Measurements from ENCODE around the gene SWSAP1. TPM values are rescaled to one million over a fixed set of nuclear protein-coding genes. Genes with fewer than 3 reads are reported as not detected.

SWSAP1 gene
- total and polyA plus RNA-seq, 5 donors from 2014 or later: 3.0 to 8.4 (median 6.5) TPM

DNA sequence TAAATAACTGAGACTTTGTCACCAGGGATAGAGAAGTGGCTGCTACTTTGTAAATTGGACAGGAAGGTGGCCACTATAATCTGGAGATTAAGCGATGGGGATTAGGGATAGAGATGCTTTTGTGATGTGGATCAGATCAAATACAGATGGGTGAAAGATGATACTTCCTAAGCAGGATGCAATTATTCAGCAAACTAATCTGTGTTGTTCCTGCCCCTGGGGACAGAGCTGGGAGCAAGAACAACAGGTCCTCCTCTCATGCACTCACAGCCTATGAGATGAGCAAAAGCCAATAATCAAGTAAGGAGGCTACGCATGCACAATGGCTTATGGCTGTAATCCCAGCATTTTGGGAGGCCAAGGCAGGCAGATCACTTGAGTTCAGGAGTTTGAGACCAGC lies 40.1 kb downstream of the SWSAP1 start:
- Histone ChIP-seq H3K9me3 (ENCODE audit: control insufficient read depth in 2 of 2, low read length in 2 of 2) (no peaks in the 10 kb centered on the region), H3K36me3 (ENCODE audit: control insufficient read depth, insufficient read depth, low read length) (no peaks in the 10 kb centered on the region), H3K4me1 (ENCODE audit: control insufficient read depth, insufficient read depth, low read length, poor library complexity, severe bottlenecking) (peaks cover 13% of the 10 kb centered on the region), H3K27ac (ENCODE audit: insufficient read depth, low read length, poor library complexity, severe bottlenecking) (no peak overlapping the region), H3K27me3 (ENCODE audit: control insufficient read depth, insufficient read depth, low read length) (peaks cover under 1% of the 10 kb centered on the region), H3K4me3 (ENCODE audit: low read depth, low read length) (no peak overlapping the region)
- no peak for DNase-seq
- Mint-ChIP-seq H3K4me1 (peaks cover 0 to 12% (median 0%) of the 10 kb centered on the region in 4 donors), H3K9me3 (no peaks in the 10 kb centered on the region), H3K4me3 (no peak overlapping the region), H3K27ac (no peak overlapping the region), H3K27me3 (peaks cover 36% of the 10 kb centered on the region), H3K36me3 (no peaks in the 10 kb centered on the region)
- no peak for ATAC-seq (ENCODE audit: low read depth in 2 of 2)

DNA sequence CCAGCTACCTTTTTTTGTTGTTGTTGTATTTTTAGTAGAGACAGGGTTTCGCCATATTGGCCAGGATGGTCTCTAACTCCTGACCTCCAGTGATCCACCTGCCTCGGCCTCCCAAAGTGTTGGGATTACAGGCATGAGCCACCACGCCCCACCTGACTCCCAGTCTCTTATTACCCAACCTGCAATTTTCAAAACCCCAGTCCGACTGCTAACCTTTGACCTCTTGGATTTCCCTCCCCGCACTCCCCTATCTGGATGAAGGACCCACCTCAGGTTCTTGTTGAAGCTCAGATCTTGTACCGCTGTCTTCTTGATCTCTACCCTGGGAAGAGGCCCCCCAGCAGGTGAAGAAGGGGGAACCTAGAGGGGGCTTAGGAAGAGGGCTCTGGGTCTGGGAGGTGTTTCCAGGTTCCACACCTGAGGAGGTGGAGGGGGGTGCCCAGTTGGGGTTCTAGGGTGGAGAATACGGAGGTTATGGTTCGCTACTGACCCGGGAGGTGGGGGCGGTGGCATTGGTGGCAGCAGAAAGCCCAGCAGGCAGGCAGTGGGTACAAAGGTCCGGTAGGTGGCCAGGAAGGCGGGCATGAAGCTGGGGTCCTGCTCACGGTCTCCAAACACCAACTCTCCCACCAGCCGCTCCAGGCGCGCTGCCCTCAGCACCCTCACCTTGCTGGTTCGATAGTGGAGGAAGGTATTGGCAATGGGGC lies 42.0 kb downstream of the SWSAP1 start:
- DNase-seq: no peak
- H3K27me3 ChIP-seq (ENCODE audit: control insufficient read depth, insufficient read depth, low read length): peaks cover 5% of the 10 kb centered on the region
- Mint-ChIP-seq H3K4me1 (peaks cover 0 to 25% (median 6%) of the 10 kb centered on the region in 4 donors), H3K4me3 (no peak overlapping the region), H3K9me3 (no peaks in the 10 kb centered on the region), H3K27me3 (peaks cover 56% of the 10 kb centered on the region), H3K27ac (no peak overlapping the region), H3K36me3 (no peaks in the 10 kb centered on the region)
- no peak overlapping the region for H3K4me3 ChIP-seq (ENCODE audit: low read depth, low read length)
- ATAC-seq (ENCODE audit: low read depth in 2 of 2): no peak
- peaks cover 27% of the 10 kb centered on the region for H3K4me1 ChIP-seq (ENCODE audit: control insufficient read depth, insufficient read depth, low read length, poor library complexity, severe bottlenecking)
- no peaks in the 10 kb centered on the region for H3K9me3 ChIP-seq (ENCODE audit: control insufficient read depth in 2 of 2, low read length in 2 of 2)
- H3K27ac ChIP-seq (ENCODE audit: insufficient read depth, low read length, poor library complexity, severe bottlenecking): no peak overlapping the region
- no peaks in the 10 kb centered on the region for H3K36me3 ChIP-seq (ENCODE audit: control insufficient read depth, insufficient read depth, low read length)

- no peak for DNase-seq
- H3K4me3 Mint-ChIP-seq: peak overlapping the region in 2 of 4 donors; percentile 22 to 52
- Histone ChIP-seq H3K9me3 (ENCODE audit: control insufficient read depth in 2 of 2, low read length in 2 of 2) (no peaks in the 10 kb centered on the region), H3K36me3 (ENCODE audit: control insufficient read depth, insufficient read depth, low read length) (no peaks in the 10 kb centered on the region), H3K4me1 (ENCODE audit: control insufficient read depth, insufficient read depth, low read length, poor library complexity, severe bottlenecking) (peaks cover 44% of the 10 kb centered on the region), H3K4me3 (ENCODE audit: low read depth, low read length) (no peak overlapping the region), H3K27me3 (ENCODE audit: control insufficient read depth, insufficient read depth, low read length) (peaks cover 8% of the 10 kb centered on the region), H3K27ac (ENCODE audit: insufficient read depth, low read length, poor library complexity, severe bottlenecking) (no peak overlapping the region)
- H3K9me3 Mint-ChIP-seq: no peaks in the 10 kb centered on the region
- H3K27me3 Mint-ChIP-seq: peaks cover 65% of the 10 kb centered on the region
- H3K4me1 Mint-ChIP-seq: peaks cover 0 to 39% (median 13%) of the 10 kb centered on the region in 4 donors
- no peak overlapping the region for H3K27ac Mint-ChIP-seq
- no peak for ATAC-seq (ENCODE audit: low read depth in 2 of 2)
- no peaks in the 10 kb centered on the region for H3K36me3 Mint-ChIP-seq
Observed at GRCh38 chr19:11418094-11418548, 43.7 kb downstream of the SWSAP1 start.

DNA sequence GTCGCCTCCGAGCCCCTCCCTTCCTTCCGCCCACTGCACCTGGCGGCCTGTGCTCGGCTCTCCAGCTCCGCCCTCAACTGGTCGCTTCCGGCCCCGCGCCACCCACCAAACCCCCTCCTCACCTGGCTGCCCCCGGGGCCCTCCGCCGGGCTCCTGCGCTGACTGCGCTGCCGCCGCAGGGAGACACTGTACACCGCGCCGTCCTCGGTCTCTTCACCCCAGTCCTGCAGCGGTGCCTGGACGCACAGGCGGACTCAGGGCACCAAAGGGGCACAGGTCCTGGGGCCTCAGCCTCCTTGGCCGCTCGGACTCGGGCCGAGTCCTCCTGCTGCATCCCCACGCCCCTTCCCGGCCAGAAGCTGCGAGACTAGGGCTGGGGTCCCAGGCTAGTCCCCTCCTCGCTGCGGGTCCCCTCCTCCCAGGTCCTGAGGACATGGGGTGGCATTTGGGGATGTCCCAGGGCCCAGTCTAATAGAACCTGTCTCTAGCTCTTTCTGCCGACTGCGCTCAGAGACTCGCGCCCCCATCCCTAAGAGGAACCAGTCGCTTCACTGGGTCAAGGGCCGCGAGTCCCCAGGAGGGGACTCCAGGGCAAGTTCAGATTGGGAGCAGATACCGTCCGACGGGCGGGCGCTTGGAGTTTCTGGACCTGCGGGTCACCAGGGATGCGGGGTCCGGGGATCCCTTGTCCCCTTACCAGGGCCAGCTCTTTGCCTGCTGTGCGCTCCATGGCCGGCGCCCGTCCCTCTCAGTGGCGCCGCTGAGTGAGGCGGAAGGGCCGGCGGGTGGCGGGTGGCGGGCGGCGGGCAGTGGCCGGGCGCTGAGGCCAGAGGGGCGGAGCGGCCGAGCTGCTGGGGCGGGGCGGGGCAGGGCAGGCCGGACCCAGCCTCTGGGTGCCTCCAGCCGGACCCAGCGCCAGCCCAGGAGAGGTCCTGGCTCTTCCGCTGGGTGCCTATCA lies 44.4 kb downstream of the SWSAP1 start, which contains the start of gene RGL3:
Gene RGL3, minus strand, starts transcription at position 766 of the 958 bp plus-strand sequence. Its CDS starts 36 bp downstream, at position 730.
- Mint-ChIP-seq H3K27ac (peak within 1 kb of the TSS in 1 of 3 donors; percentile 5), H3K4me3 (peak within 1 kb of the TSS in 3 of 4 donors; percentile 33 to 58 (median 52)), H3K4me1 (peaks cover 0 to 46% (median 19%) of the 10 kb centered on the region in 4 donors), H3K9me3 (no peaks in the 10 kb centered on the region), H3K36me3 (no peaks in the 10 kb centered on the region), H3K27me3 (peaks cover 72% of the 10 kb centered on the region)
- ATAC-seq (ENCODE audit: low read depth in 2 of 2) (no peak), DNase-seq (no peak)
- Histone ChIP-seq H3K4me1 (ENCODE audit: control insufficient read depth, insufficient read depth, low read length, poor library complexity, severe bottlenecking) (peaks cover 51% of the 10 kb centered on the region), H3K4me3 (ENCODE audit: low read depth, low read length) (no peak within 1 kb of the TSS), H3K36me3 (ENCODE audit: control insufficient read depth, insufficient read depth, low read length) (no peaks in the 10 kb centered on the region), H3K27ac (ENCODE audit: insufficient read depth, low read length, poor library complexity, severe bottlenecking) (no peak within 1 kb of the TSS), H3K27me3 (ENCODE audit: control insufficient read depth, insufficient read depth, low read length) (peaks cover 9% of the 10 kb centered on the region), H3K9me3 (ENCODE audit: control insufficient read depth in 2 of 2, low read length in 2 of 2) (no peaks in the 10 kb centered on the region)

GRCh38 chr19:11420429-11421370 lies 46.2 kb downstream of the SWSAP1 start:
- ATAC-seq (ENCODE audit: low read depth in 2 of 2) (no peak), DNase-seq (no peak)
- Histone ChIP-seq H3K27me3 (ENCODE audit: control insufficient read depth, insufficient read depth, low read length) (peaks cover 9% of the 10 kb centered on the region), H3K9me3 (ENCODE audit: control insufficient read depth in 2 of 2, low read length in 2 of 2) (no peaks in the 10 kb centered on the region), H3K36me3 (ENCODE audit: control insufficient read depth, insufficient read depth, low read length) (no peaks in the 10 kb centered on the region), H3K27ac (ENCODE audit: insufficient read depth, low read length, poor library complexity, severe bottlenecking) (no peak overlapping the region), H3K4me1 (ENCODE audit: control insufficient read depth, insufficient read depth, low read length, poor library complexity, severe bottlenecking) (peaks cover 53% of the 10 kb centered on the region), H3K4me3 (ENCODE audit: low read depth, low read length) (no peak overlapping the region)
- peaks cover 77% of the 10 kb centered on the region for H3K27me3 Mint-ChIP-seq
- H3K4me3 Mint-ChIP-seq: peak overlapping the region; percentile 2 to 81 (median 52)
- no peaks in the 10 kb centered on the region for H3K9me3 Mint-ChIP-seq
- H3K27ac Mint-ChIP-seq: peak overlapping the region in 1 of 3 donors; percentile 92
- no peaks in the 10 kb centered on the region for H3K36me3 Mint-ChIP-seq
- peaks cover 0 to 50% (median 19%) of the 10 kb centered on the region in 4 donors for H3K4me1 Mint-ChIP-seq

GRCh38 chr19:11421371-11422098 lies 47.1 kb downstream of the SWSAP1 start:
- peak; percentile 29 to 39 (median 35) for DNase-seq
- Histone ChIP-seq H3K9me3 (ENCODE audit: control insufficient read depth in 2 of 2, low read length in 2 of 2) (no peaks in the 10 kb centered on the region), H3K4me3 (ENCODE audit: low read depth, low read length) (peak overlapping the region; percentile 19), H3K4me1 (ENCODE audit: control insufficient read depth, insufficient read depth, low read length, poor library complexity, severe bottlenecking) (peaks cover 53% of the 10 kb centered on the region), H3K27me3 (ENCODE audit: control insufficient read depth, insufficient read depth, low read length) (peaks cover 9% of the 10 kb centered on the region), H3K27ac (ENCODE audit: insufficient read depth, low read length, poor library complexity, severe bottlenecking) (no peak overlapping the region), H3K36me3 (ENCODE audit: control insufficient read depth, insufficient read depth, low read length) (no peaks in the 10 kb centered on the region)
- peaks cover 0 to 50% (median 19%) of the 10 kb centered on the region in 4 donors for H3K4me1 Mint-ChIP-seq
- H3K36me3 Mint-ChIP-seq: no peaks in the 10 kb centered on the region
- peaks cover 72% of the 10 kb centered on the region for H3K27me3 Mint-ChIP-seq
- no peaks in the 10 kb centered on the region for H3K9me3 Mint-ChIP-seq
- peak overlapping the region; percentile 29 to 81 (median 68) for H3K4me3 Mint-ChIP-seq
- peak; percentile 20 to 36 for ATAC-seq (ENCODE audit: low read depth in 2 of 2)
- peak overlapping the region in 1 of 3 donors; percentile 92 for H3K27ac Mint-ChIP-seq

Measured in CD4-positive, CD25-positive, alpha-beta regulatory T cell (primary cell).